ENCODE data around the gene IL37.

GRCh38 chr2:112880091-112880531, 30.9 kb upstream of the IL37 start:
- TF ChIP-seq EZH2phosphoT487 (IDR thresholded peaks at IDR 0.05; ENCODE audit: borderline replicate concordance, low read length) (no peak), CTCF (conservative IDR thresholded peaks at IDR 0.05; ENCODE audit: low read depth, low read length) (no peak)

Data from PC-3 (cell line).